GM12892 (cell line): Measurements from ENCODE around the gene UBASH3B.

Experiments
- POLR2A ChIP-seq: IDR thresholded peaks from 2 replicates; pipeline ENCODE4 v1.6.1; 2011; ENCODE audit warnings: low read depth, low read length, control low read depth
- POLR2AphosphoS5 ChIP-seq: IDR thresholded peaks from 2 replicates; pipeline ENCODE4 v1.6.1; 2011; ENCODE audit warnings: low read depth, low read length, control low read depth
- TAF1 ChIP-seq: IDR thresholded peaks from 2 replicates; pipeline ENCODE4 v1.6.1; 2011; ENCODE audit warnings: low read depth, mild to moderate bottlenecking, control low read depth, low read length, borderline replicate concordance

- TF ChIP-seq POLR2A (no peak), TAF1 (no peak), POLR2AphosphoS5 (no peak)
These were observed 136.3 kb downstream of the UBASH3B start for GRCh38 chr11:122791836-122792235.
